Neuronal stem cell (in vitro differentiated cells): ENCODE results near the gene U2AF1L4.
A peak's percentile ranks its signal among the peaks of the same experiment; 100 is the strongest.

Experiments used
- DNase-seq: peaks from one replicate; pipeline ENCODE4 v3.0.0-alpha.2; 2013; ENCODE audit warnings: low spot score
- H2AFZ ChIP-seq: one replicate; pipeline ENCODE4 v1.6.1; 2013; ENCODE audit warnings: mild to moderate bottlenecking, low read length, inconsistent platforms
- H2AK5ac ChIP-seq: 2 replicates; pipeline ENCODE4 v1.6.1; 2013; ENCODE audit warnings: low read depth, mild to moderate bottlenecking, inconsistent platforms, low read length, moderate library complexity, mixed read lengths
- H2BK120ac ChIP-seq: 2 replicates; pipeline ENCODE4 v1.6.1; 2013; ENCODE audit warnings: low read depth, mild to moderate bottlenecking, inconsistent platforms, low read length, moderate library complexity, mixed read lengths
- H2BK12ac ChIP-seq: one replicate; pipeline ENCODE4 v1.6.1; 2013; ENCODE audit warnings: low read length, inconsistent platforms
- H2BK15ac ChIP-seq: 2 replicates; pipeline ENCODE4 v1.6.1; 2013; ENCODE audit warnings: mild to moderate bottlenecking, low read length, inconsistent platforms, mixed read lengths
- H2BK5ac ChIP-seq: one replicate; pipeline ENCODE4 v1.6.1; 2013; ENCODE audit warnings: inconsistent platforms, mild to moderate bottlenecking, low read length, moderate library complexity
- H3K14ac ChIP-seq: one replicate; pipeline ENCODE4 v1.6.1; 2013; ENCODE audit warnings: low read length, inconsistent platforms
- H3K18ac ChIP-seq: 2 replicates; pipeline ENCODE4 v1.6.1; 2013; ENCODE audit warnings: low read length, inconsistent platforms
- H3K23ac ChIP-seq: 2 replicates; pipeline ENCODE4 v1.6.1; 2013; ENCODE audit warnings: low read depth, mild to moderate bottlenecking, mixed read lengths, low read length, inconsistent platforms; ENCODE audit not compliant: poor library complexity
- H3K27ac ChIP-seq: replicated peaks from 3 replicates; pipeline ENCODE4 v1.5.1; 2013; ENCODE audit warnings: low read length, inconsistent platforms
- H3K27me3 ChIP-seq, 3 experiments: 2 replicates each; pipeline ENCODE4 v1.6.1; 2013; ENCODE audit warnings: low read length in 3 of 3, mild to moderate bottlenecking in 2 of 3, inconsistent platforms in 1 of 3, low read depth in 1 of 3, mixed read lengths in 1 of 3, moderate library complexity in 1 of 3; ENCODE audit not compliant: control insufficient read depth in 3 of 3, insufficient read depth in 3 of 3
- H3K36me3 ChIP-seq, 2 donors: replicated peaks in 1 of 2; 2 replicates each; pipeline ENCODE4 v1.6.1; 2013; ENCODE audit warnings: low read length in 2 of 2; ENCODE audit not compliant: control insufficient read depth in 2 of 2, insufficient read depth in 2 of 2
- H3K4ac ChIP-seq: 2 replicates; pipeline ENCODE4 v1.6.1; 2013; ENCODE audit warnings: inconsistent platforms, mild to moderate bottlenecking, low read length, moderate library complexity
- H3K4me1 ChIP-seq, 2 donors: 1 replicate in 1 of 2; 2 replicates in 1 of 2; pipeline ENCODE4 v1.6.1; 2013; ENCODE audit warnings: low read length in 2 of 2, low read depth in 1 of 2; ENCODE audit not compliant: control insufficient read depth in 2 of 2, insufficient read depth in 1 of 2
- H3K4me2 ChIP-seq: one replicate; pipeline ENCODE4 v1.6.1; 2013; ENCODE audit warnings: mild to moderate bottlenecking, low read length, inconsistent platforms; ENCODE audit not compliant: insufficient read depth, poor library complexity, severe bottlenecking
- H3K4me3 ChIP-seq, 2 donors: 2 replicates each; pipeline ENCODE4 v1.5.1; 2013; ENCODE audit warnings: low read length in 2 of 2, mild to moderate bottlenecking in 2 of 2, inconsistent platforms in 1 of 2, moderate library complexity in 1 of 2
- H3K79me1 ChIP-seq: one replicate; pipeline ENCODE4 v1.6.1; 2013; ENCODE audit warnings: low read depth, mild to moderate bottlenecking, inconsistent platforms, low read length, moderate library complexity
- H3K9ac ChIP-seq: one replicate; pipeline ENCODE4 v1.6.1; 2013; ENCODE audit warnings: mild to moderate bottlenecking, low read depth, low read length, inconsistent platforms; ENCODE audit not compliant: poor library complexity
- H3K9me3 ChIP-seq, 2 donors: replicated peaks in 1 of 2; 2 replicates each; pipeline versions ENCODE3 to v1.6.1; 2013; ENCODE audit warnings: low read length in 2 of 2, mild to moderate bottlenecking in 2 of 2, inconsistent platforms in 1 of 2, low read depth in 1 of 2, mixed read lengths in 1 of 2, moderate library complexity in 1 of 2; ENCODE audit not compliant: control insufficient read depth in 2 of 2, insufficient read depth in 1 of 2
- H4K8ac ChIP-seq: one replicate; pipeline ENCODE4 v1.6.1; 2013; ENCODE audit warnings: low read depth, mild to moderate bottlenecking, inconsistent platforms, low read length, moderate library complexity
- H4K91ac ChIP-seq: one replicate; pipeline ENCODE4 v1.6.1; 2013; ENCODE audit warnings: low read length, low read depth, mild to moderate bottlenecking, inconsistent platforms; ENCODE audit not compliant: poor library complexity
- WGBS, 2 donors: extraction: QIAGEN DNeasy Blood & Tissue Kit; methylation state at CpG; one replicate each; pipeline ENCODE4 v1.1.7; 2013; ENCODE audit warnings: missing lambda C conversion rate in 2 of 2, mixed read lengths in 1 of 2; ENCODE audit not compliant: insufficient read length in 2 of 2, insufficient replicate concordance in 1 of 2; ENCODE audit errors: extremely low coverage in 2 of 2; 5-methylcytosine and 5-hydroxymethylcytosine counted together

U2AF1L4 gene

GRCh38 chr19:35715981-35716800 is 29.0 kb downstream of the U2AF1L4 start:
- Histone ChIP-seq H4K91ac (no peak overlapping the region), H3K4me2 (peak overlapping the region; percentile 99), H4K8ac (peak overlapping the region; percentile 89), H2BK12ac (peak overlapping the region; percentile 30), H3K4me3 (peak overlapping the region; percentile 74 to 84), H3K9me3 (no peaks in the 10 kb centered on the region), H2AK5ac (peak overlapping the region; percentile 96), H3K27me3 (peaks cover 0 to 5% (median 0%) of the 10 kb centered on the region in 3 experiments), H3K36me3 (peaks cover 8 to 17% of the 10 kb centered on the region in 2 donors), H3K4me1 (peaks cover 15 to 22% of the 10 kb centered on the region in 2 donors), H3K9ac (peak overlapping the region; percentile 86), H3K27ac (peak overlapping the region; percentile 94), H2BK120ac (peak overlapping the region; percentile 93), H3K18ac (peak overlapping the region; percentile 98), H3K23ac (peak overlapping the region; percentile 92), H2BK5ac (peak overlapping the region; percentile 98), H2AFZ (peak overlapping the region; percentile 96), H3K79me1 (peaks cover 18% of the 10 kb centered on the region), H3K14ac (peak overlapping the region; percentile 99), H2BK15ac (peak overlapping the region; percentile 94), H3K4ac (peak overlapping the region; percentile 81)
- no peak for DNase-seq
- no CpG with 5 or more reads among the region's 52 CpGs for WGBS, 2 donors

- peak overlapping the region; percentile 94 for H2BK15ac ChIP-seq
- no peak overlapping the region for H3K27ac ChIP-seq
- WGBS, 2 donors: no CpG with 5 or more reads among the region's 7 CpGs
- peak overlapping the region; percentile 99 for H3K4me2 ChIP-seq
- peaks cover 0 to 5% (median 0%) of the 10 kb centered on the region in 3 experiments for H3K27me3 ChIP-seq
- peak overlapping the region; percentile 41 for H3K4ac ChIP-seq
- peak overlapping the region; percentile 96 for H2AK5ac ChIP-seq
- peaks cover 17 to 22% of the 10 kb centered on the region in 2 donors for H3K4me1 ChIP-seq
- H3K9ac ChIP-seq: peak overlapping the region; percentile 56
- peak overlapping the region; percentile 98 for H3K18ac ChIP-seq
- no peak overlapping the region for H2AFZ ChIP-seq
- H4K91ac ChIP-seq: peak overlapping the region; percentile 79
- no peaks in the 10 kb centered on the region for H3K9me3 ChIP-seq
- no peak for DNase-seq
- peak overlapping the region; percentile 98 for H2BK5ac ChIP-seq
- H3K14ac ChIP-seq: peak overlapping the region; percentile 14
- H3K79me1 ChIP-seq: peaks cover 18% of the 10 kb centered on the region
- peak overlapping the region; percentile 92 for H2BK12ac ChIP-seq
- H3K4me3 ChIP-seq: peak overlapping the region; percentile 74 to 84
- H3K23ac ChIP-seq: peak overlapping the region; percentile 92
- peak overlapping the region; percentile 93 for H2BK120ac ChIP-seq
- H3K36me3 ChIP-seq: peaks cover 5 to 11% of the 10 kb centered on the region in 2 donors
- peak overlapping the region; percentile 48 for H4K8ac ChIP-seq
Measured at GRCh38 chr19:35715355-35715809, 29.8 kb downstream of the U2AF1L4 start.

- H2BK12ac ChIP-seq: peak overlapping the region; percentile 92
- no peak overlapping the region for H3K23ac ChIP-seq
- H3K27ac ChIP-seq: no peak overlapping the region
- H2AK5ac ChIP-seq: peak overlapping the region; percentile 96
- no peak for DNase-seq
- no peak overlapping the region for H3K4me2 ChIP-seq
- H3K18ac ChIP-seq: peak overlapping the region; percentile 80
- peak overlapping the region; percentile 48 for H4K8ac ChIP-seq
- H3K4ac ChIP-seq: peak overlapping the region; percentile 41
- no peak overlapping the region for H2BK120ac ChIP-seq
- H2BK15ac ChIP-seq: no peak overlapping the region
- peaks cover 14% of the 10 kb centered on the region for H3K79me1 ChIP-seq
- H4K91ac ChIP-seq: peak overlapping the region; percentile 79
- H3K14ac ChIP-seq: peak overlapping the region; percentile 32
- H3K4me1 ChIP-seq: peaks cover 17 to 22% of the 10 kb centered on the region in 2 donors
- H3K9ac ChIP-seq: peak overlapping the region; percentile 56
- WGBS, 2 donors: no CpG with 5 or more reads among the region's 14 CpGs
- H2AFZ ChIP-seq: no peak overlapping the region
- peak overlapping the region; percentile 98 for H2BK5ac ChIP-seq
- H3K27me3 ChIP-seq: peaks cover 0 to 5% (median 0%) of the 10 kb centered on the region in 3 experiments
- no peaks in the 10 kb centered on the region for H3K9me3 ChIP-seq
- peaks cover 0 to 5% of the 10 kb centered on the region in 2 donors for H3K36me3 ChIP-seq
- no peak overlapping the region for H3K4me3 ChIP-seq
Measured at GRCh38 chr19:35714601-35715354, 30.4 kb downstream of the U2AF1L4 start.
